Placental epithelial cell (primary cell): Measurements from ENCODE around the gene CDC42EP1. TPM values are rescaled to one million over a fixed set of nuclear protein-coding genes. Genes with fewer than 3 reads are reported as not detected.

ENCODE experiments used
- small RNA-seq: library from RNA; depleted of rRNA; stranded (forward); fragments of <200 nt; gene quantifications from one replicate; pipeline ENCODE3, GENCODE V24; 2012
- total RNA-seq: library from RNA; depleted of rRNA; stranded (reverse); fragments of >200 nt; gene quantifications from 2 replicates; pipeline ENCODE4 v1.2.3, GENCODE V29; 2012

The CDC42EP1 gene, protein sequence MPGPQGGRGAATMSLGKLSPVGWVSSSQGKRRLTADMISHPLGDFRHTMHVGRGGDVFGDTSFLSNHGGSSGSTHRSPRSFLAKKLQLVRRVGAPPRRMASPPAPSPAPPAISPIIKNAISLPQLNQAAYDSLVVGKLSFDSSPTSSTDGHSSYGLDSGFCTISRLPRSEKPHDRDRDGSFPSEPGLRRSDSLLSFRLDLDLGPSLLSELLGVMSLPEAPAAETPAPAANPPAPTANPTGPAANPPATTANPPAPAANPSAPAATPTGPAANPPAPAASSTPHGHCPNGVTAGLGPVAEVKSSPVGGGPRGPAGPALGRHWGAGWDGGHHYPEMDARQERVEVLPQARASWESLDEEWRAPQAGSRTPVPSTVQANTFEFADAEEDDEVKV
- 14.9 and 15.7 TPM in 2 replicates for total RNA-seq

DNA sequence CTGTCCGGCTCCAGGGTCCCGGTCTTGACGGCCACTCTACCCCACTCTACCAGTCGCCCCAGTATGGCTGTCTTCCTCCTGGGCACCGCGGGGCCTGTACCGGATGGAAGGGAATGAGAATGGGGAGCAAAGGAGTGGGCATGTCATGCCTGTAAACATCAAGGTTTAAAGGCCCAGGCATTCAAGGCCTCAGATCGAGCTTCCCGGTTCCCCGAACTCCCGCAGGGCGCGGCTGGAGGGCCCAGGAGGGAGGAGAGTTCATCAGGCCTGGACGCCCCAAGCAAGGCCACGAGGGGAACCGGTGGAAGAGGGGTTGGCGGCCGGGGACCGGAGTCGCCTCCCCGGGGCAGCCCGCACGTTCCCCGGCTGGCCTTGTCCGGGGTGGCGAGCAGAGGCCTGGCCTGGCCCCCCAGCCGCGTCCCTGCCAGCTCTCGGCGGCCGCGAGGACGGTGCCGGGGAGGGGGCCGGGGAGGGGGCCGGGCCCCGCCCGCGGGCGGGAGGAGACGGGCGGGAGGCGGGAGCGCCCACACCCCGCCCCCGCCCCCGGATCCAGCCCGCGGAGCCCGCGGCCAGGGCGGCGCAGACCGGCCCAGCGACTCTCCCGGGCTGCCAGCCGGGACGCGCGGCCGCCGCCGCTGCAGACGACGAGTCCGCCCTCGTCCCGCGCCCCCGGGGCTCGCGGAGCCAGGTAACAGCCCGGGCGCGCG, at the start of gene CDC42EP1:
TSS of gene CDC42EP1 (plus strand) at position 580 of the 707 bp plus-strand sequence. CDS start 5,870 bp downstream, outside the sequence.

DNA sequence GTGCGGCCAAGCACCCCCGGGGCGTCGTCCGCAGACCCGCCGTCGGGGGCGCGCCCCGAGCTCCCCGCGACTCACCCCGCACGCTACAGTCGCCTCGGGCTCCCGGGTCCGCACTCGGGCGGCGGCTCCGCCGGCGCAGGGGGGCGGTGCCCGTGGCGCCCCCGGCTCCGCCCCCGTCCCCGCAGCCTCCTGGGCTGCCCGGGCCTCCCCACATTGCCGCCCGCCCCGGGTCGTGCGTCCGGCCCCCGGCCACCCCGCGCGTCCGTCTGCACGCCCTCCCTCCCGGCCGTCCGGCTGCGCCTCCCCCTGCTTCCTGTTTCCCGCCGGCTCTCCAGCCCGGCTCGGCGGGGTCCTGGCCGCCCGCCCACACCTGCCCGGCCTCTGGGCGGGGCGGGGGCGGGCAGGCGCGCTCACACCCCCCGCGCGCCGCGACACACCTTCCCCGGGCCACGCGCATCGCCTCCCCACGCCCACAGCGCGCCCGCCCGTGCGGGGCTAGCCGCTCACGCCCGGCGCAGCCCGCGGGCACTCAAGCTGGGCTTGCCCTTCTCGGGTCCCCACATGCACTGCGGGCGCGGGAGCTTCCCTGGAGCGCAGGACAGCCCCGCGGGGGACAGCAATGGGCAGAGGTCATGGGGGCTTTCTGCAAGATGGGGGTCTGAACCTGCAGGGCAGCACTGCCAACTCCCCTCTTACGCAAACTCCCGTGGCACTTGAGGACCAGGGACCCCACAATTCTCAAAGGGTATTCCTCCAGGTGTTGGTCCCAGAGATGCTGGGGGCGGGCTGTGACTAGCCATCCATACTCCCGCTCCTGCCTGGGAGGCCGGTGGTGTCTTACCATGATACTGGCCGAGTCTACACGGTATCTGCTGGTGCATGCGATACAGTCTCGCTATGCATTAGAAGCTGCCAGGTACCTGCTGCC, 40.7 kb upstream of the CDC42EP1 start, which contains the start of gene CARD10:
TSS of gene CARD10 (minus strand) at position 148 of the 928 bp plus-strand sequence. CDS start 215 bp downstream, outside the sequence.

DNA sequence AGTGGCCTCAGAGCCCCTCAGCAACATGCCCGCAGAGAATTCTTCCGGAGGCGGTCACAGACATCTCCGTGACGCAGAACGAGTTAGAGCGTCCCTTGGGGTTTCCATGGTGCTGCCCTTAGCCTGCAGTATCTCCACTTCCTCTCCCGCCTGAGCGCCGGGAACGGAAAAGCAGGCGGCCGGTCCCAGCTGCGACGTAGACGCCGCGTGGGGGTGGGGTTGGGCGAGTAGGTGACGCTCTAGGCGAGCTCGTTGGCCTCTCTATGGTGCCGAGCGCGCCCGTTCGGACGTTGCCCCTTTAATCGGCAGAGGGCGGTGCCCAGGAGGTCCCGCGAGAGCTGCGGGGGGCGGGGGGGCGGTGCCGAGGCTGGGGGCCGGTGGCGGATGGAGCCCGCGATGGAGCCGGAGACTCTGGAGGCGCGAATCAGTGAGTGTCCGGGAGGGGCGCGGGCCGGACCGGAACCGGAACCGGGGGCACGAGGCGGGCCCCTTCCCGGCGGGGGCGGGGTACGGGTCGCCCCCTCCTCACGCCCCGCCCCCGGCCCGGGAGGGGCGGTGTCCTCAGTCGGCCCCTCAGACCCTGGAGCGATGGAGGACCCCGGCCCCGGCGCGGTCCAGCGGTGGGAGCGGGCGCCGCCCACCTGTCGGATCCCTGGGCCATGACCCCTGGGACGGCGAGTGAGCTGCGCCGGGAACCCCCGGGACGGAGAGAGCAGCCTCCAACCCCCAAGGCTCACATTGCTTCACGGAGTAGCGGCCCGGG, 48.4 kb downstream of the CDC42EP1 start, which contains the start of gene GGA1:
TSS of gene GGA1 (plus strand) at position 358 of the 763 bp plus-strand sequence. CDS start at position 385, 27 bp downstream.

Small RNAs within 50 kb of the gene (small RNA-seq; reads per million reads assigned to genes)
- gene RF00017, result not detected

Other genes starting within 250 kb of the CDC42EP1 start
- not detected in 2 replicates for gene ELFN2, start 133.0 kb upstream of the CDC42EP1 start, total RNA-seq
- not detected in 2 replicates for gene MFNG, start 74.1 kb upstream of the CDC42EP1 start, total RNA-seq
- 16.5 TPM in 2 replicates for gene CARD10, start 41.1 kb upstream of the CDC42EP1 start, total RNA-seq
- gene LGALS2, start 19.6 kb downstream of the CDC42EP1 start, total RNA-seq, result not detected in 2 replicates
- gene GGA1, start 48.4 kb downstream of the CDC42EP1 start, total RNA-seq, result 42.7 and 45.5 TPM in 2 replicates
- 14.6 and 17.7 TPM in 2 replicates for gene SH3BP1, start 79.2 kb downstream of the CDC42EP1 start, total RNA-seq
- 2.0 and 4.0 TPM in 2 replicates for gene PDXP, start 98.2 kb downstream of the CDC42EP1 start, total RNA-seq
- 646 and 1,209 TPM in 2 replicates for gene LGALS1, start 115.2 kb downstream of the CDC42EP1 start, total RNA-seq
- gene NOL12, start 125.9 kb downstream of the CDC42EP1 start, total RNA-seq, result 10.6 and 20.2 TPM in 2 replicates
- 104 and 127 TPM in 2 replicates for gene TRIOBP, start 136.6 kb downstream of the CDC42EP1 start, total RNA-seq
- gene GCAT, start 247.5 kb downstream of the CDC42EP1 start, total RNA-seq, result 11.4 and 29.3 TPM in 2 replicates